H54 (cell line): ENCODE data around the gene ASIC4.
A peak's percentile ranks its signal among the peaks of the same experiment; 100 is the strongest.

Experiments
- DNase-seq: peaks from one replicate; pipeline ENCODE4 v3.0.0; 2011; ENCODE audit warnings: low spot score, mixed read lengths; ENCODE audit not compliant: insufficient read length
- FAIRE-seq: peaks from 3 replicates; lab custom pipeline; 2011; peaks lifted over from hg19 to GRCh38; lab: Jason Lieb, UNC
- POLR2A ChIP-seq: IDR thresholded peaks from 2 replicates; pipeline ENCODE4 v1.6.1; 2011; ENCODE audit warnings: low read depth, mild to moderate bottlenecking, low read length

ASIC4 gene

GRCh38 chr2:219474285-219475060, 39.8 kb upstream of the ASIC4 start:
- FAIRE-seq = no peak
- DNase-seq = no peak

GRCh38 chr2:219475278-219475677, 39.0 kb upstream of the ASIC4 start:
- DNase-seq (no peak), FAIRE-seq (no peak)
- TF ChIP-seq POLR2A = no peak

More at GRCh38 chr2:219474285-219475060, 39.8 kb upstream of the ASIC4 start:
- no peak for TF ChIP-seq POLR2A

DNA sequence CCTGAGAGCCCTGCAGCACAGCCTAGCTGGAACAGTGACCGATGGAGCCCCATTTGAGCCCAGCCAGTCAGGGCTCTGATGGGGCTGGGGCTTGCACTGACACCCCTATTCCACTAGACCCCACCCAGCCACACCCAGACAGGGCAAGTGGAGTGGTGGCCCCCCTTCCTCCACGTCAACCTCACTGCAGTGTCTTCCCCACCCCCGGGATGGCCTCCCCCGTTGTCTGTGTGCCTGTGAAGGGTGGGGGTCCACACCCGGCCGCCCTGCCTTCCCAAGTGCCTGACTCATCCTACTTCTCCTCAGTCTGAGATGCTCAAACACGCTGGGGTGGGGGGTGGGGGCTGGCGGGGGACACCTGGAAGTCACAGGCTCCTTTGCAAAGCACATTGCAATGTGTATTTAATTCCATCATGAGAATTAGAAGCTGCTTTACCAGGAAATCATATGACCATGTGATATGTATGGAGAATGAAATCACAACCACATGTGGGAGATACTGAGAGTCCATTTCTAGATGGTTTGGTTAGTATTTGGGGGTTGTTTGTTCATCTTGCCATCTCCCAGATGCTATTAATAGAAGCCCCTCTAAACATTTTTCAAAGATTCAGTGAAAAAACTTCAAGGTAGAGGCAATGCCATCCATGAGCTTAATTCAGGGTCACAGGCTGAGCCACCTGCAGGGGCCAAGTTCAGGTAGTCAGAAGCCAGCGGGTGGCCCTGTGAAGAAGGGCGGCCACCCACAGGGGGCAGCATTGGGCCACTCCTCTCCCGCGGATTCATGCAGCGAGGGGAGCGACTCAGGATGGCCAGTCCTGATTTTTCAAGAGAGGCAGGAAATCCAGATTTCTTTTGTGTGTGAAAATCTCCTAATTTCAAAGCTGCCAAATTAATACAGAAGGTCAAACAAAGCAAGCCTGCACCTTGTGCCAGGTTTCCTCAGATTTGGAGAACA, 38.3 kb upstream of the ASIC4 start:
- no peak for TF ChIP-seq POLR2A
- peak; percentile 67 for DNase-seq
- no peak for FAIRE-seq

DNA sequence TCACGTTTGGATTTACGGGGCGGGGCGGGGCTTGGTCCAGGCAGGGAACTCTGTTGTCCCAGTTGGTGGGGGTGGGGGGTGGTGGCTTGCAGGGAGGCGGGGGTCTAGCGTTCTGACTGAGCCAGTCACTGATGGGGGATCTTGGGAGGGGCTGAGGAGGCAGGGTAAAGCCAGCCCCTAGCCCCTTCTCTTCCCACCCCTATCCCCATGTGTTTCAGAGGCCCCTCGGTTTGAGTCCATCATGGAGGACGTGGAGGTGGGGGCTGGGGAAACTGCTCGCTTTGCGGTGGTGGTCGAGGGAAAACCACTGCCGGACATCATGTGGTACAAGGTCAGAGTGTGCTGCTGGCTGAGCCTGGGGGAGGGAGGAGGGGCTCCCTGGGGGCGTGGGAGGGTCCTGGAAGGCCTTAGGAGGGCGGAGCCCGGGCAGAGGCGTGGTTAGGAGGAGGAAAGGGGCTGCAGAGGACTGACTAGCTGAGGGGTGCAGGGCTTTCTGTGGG, 37.6 kb upstream of the ASIC4 start:
- no peak for DNase-seq

GRCh38 chr2:219477179-219477578, 37.1 kb upstream of the ASIC4 start:
- FAIRE-seq (no peak), DNase-seq (no peak)
- TF ChIP-seq POLR2A = no peak

More for the DNA sequence above, 37.6 kb upstream of the ASIC4 start:
- no peak for FAIRE-seq
- TF ChIP-seq POLR2A = no peak

GRCh38 chr2:219477815-219478214, 36.5 kb upstream of the ASIC4 start:
- FAIRE-seq (no peak), DNase-seq (no peak)
- no peak for TF ChIP-seq POLR2A

DNA sequence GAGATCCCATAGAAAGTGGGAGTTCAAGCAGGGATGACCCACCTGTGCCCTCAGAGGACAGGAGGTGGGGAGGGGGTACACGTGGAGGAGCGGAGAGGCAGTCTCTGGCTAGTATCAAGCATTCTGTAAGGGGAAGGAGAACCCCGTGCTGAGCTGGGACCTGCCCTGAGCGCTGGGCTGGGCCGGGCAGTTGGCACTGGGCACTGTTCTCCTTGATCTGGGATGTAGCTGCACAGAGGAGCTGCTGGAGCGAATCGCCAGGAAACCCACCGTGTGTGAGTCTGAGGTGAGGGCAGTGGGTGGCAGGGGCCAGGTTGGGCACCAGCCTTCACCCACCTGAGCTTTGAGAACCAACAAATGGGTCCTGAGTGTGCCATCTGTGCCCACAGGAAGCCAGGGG, 35.4 kb upstream of the ASIC4 start:
- FAIRE-seq = no peak

GRCh38 chr2:219480004-219480403, 34.3 kb upstream of the ASIC4 start:
- no peak for FAIRE-seq

More for the DNA sequence above, 35.4 kb upstream of the ASIC4 start:
- no peak for TF ChIP-seq POLR2A
- DNase-seq = no peak

GRCh38 chr2:219482674-219483405, 31.4 kb upstream of the ASIC4 start:
- TF ChIP-seq POLR2A = no peak
- no peak for FAIRE-seq

More at GRCh38 chr2:219480004-219480403, 34.3 kb upstream of the ASIC4 start:
- no peak for TF ChIP-seq POLR2A
- no peak for DNase-seq

DNA sequence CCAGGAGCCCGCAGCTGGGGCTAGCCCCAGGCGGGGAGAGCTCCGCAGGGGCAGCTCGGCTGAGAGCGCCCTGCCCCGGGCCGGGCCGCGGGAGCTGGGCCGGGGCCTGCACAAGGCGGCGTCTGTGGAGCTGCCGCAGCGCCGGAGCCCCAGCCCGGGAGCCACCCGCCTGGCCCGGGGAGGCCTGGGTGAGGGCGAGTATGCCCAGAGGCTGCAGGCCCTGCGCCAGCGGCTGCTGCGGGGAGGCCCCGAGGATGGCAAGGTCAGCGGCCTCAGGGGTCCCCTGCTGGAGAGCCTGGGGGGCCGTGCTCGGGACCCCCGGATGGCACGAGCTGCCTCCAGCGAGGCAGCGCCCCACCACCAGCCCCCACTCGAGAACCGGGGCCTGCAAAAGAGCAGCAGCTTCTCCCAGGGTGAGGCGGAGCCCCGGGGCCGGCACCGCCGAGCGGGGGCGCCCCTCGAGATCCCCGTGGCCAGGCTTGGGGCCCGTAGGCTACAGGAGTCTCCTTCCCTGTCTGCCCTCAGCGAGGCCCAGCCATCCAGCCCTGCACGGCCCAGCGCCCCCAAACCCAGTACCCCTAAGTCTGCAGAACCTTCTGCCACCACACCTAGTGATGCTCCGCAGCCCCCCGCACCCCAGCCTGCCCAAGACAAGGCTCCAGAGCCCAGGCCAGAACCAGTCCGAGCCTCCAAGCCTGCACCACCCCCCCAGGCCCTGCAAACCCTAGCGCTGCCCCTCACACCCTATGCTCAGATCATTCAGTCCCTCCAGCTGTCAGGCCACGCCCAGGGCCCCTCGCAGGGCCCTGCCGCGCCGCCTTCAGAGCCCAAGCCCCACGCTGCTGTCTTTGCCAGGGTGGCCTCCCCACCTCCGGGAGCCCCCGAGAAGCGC, 30.6 kb upstream of the ASIC4 start:
- DNase-seq (no peak), FAIRE-seq (no peak)
- TF ChIP-seq POLR2A = no peak

More at GRCh38 chr2:219482674-219483405, 31.4 kb upstream of the ASIC4 start:
- DNase-seq = no peak

DNA sequence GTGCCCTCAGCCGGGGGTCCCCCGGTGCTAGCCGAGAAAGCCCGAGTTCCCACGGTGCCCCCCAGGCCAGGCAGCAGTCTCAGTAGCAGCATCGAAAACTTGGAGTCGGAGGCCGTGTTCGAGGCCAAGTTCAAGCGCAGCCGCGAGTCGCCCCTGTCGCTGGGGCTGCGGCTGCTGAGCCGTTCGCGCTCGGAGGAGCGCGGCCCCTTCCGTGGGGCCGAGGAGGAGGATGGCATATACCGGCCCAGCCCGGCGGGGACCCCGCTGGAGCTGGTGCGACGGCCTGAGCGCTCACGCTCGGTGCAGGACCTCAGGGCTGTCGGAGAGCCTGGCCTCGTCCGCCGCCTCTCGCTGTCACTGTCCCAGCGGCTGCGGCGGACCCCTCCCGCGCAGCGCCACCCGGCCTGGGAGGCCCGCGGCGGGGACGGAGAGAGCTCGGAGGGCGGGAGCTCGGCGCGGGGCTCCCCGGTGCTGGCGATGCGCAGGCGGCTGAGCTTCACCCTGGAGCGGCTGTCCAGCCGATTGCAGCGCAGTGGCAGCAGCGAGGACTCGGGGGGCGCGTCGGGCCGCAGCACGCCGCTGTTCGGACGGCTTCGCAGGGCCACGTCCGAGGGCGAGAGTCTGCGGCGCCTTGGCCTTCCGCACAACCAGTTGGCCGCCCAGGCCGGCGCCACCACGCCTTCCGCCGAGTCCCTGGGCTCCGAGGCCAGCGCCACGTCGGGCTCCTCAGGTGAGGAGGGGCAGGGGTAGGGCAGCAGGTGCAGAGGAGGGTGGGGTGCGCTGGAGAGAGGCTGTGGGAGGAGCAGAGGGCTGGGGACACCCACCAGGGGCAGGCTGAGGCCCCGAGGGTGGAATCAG, 29.7 kb upstream of the ASIC4 start:
- no peak for TF ChIP-seq POLR2A
- no peak for FAIRE-seq
- DNase-seq = no peak
